ENCODE results near the gene PIK3C2A. TPM values are rescaled to one million over a fixed set of nuclear protein-coding genes. Genes with fewer than 3 reads are reported as not detected.

The PIK3C2A gene
- total RNA-seq, 2 donors from 2014 or later = 25.7 to 37.3 TPM

DNA sequence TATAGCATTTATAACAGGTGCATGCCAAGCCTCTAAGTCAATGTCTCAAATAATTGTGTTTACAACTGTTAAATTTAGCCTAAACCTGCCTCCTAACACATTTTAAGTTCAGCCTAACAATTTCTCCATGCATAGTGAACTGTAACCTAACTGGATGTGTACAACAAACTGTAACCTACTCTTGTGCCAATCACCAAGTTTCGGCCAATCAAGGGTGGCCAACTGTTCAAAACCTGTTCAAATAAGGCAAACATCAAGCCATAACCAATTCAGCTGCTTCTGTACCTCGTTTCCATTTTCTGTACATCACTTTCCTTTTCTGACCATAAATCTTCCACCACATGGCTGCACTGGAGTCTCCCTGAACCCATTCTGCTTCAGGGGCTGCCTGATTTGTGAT is 45.4 kb downstream of the PIK3C2A start:
- no peak for DNase-seq (ENCODE audit: low spot score)
- Mint-ChIP-seq H3K27ac (peak overlapping the region; percentile 62 to 88), H3K4me3 (peak overlapping the region; percentile 63), H3K9me3 (peaks cover 3% of the 10 kb centered on the region), H3K4me1 (ENCODE audit: low read depth in 2 of 2) (peaks cover 46 to 53% of the 10 kb centered on the region in 2 donors), H3K36me3 (no peaks in the 10 kb centered on the region), H3K27me3 (no peaks in the 10 kb centered on the region)
- ATAC-seq = no peak

- DNase-seq (ENCODE audit: low spot score) (no peak), ATAC-seq (no peak)
- peak overlapping the region; percentile 21 for H3K4me3 Mint-ChIP-seq
- H3K4me1 Mint-ChIP-seq (ENCODE audit: low read depth in 2 of 2) = peaks cover 46 to 53% of the 10 kb centered on the region in 2 donors
- no peaks in the 10 kb centered on the region for H3K27me3 Mint-ChIP-seq
- H3K36me3 Mint-ChIP-seq = no peaks in the 10 kb centered on the region
- H3K27ac Mint-ChIP-seq = peak overlapping the region; percentile 62 to 88
- H3K9me3 Mint-ChIP-seq = peaks cover 3% of the 10 kb centered on the region
Observed at GRCh38 chr11:17161515-17161914, 46.3 kb downstream of the PIK3C2A start.

- no peaks in the 10 kb centered on the region for H3K36me3 Mint-ChIP-seq
- no peaks in the 10 kb centered on the region for H3K27me3 Mint-ChIP-seq
- DNase-seq (ENCODE audit: low spot score) (no peak), ATAC-seq (no peak)
- H3K4me1 Mint-ChIP-seq (ENCODE audit: low read depth in 2 of 2) = peaks cover 40 to 47% of the 10 kb centered on the region in 2 donors
- H3K9me3 Mint-ChIP-seq = peaks cover 3% of the 10 kb centered on the region
- no peak overlapping the region for H3K4me3 Mint-ChIP-seq
- peak overlapping the region in 1 of 2 donors; percentile 5 for H3K27ac Mint-ChIP-seq
Observed at GRCh38 chr11:17159441-17159840, 48.3 kb downstream of the PIK3C2A start.

Other genes with a start within 250 kb of the PIK3C2A start
- under 1 TPM; 0.10 to 0.84 TPM for gene PLEKHA7, start 193.6 kb downstream of the PIK3C2A start, total RNA-seq
- 100 to 1,000 TPM; 688 to 721 TPM for gene RPS13, start 130.3 kb downstream of the PIK3C2A start, total RNA-seq
- gene NUCB2, start 68.8 kb upstream of the PIK3C2A start, total RNA-seq = 10 to 100 TPM; 43.6 to 50.4 TPM
- gene NCR3LG1, start 143.8 kb upstream of the PIK3C2A start, total RNA-seq = 1 to 10 TPM in 1 of 2 donors, under 1 TPM in 1; 0.70 to 1.4 TPM
- gene KCNJ11, start 180.7 kb upstream of the PIK3C2A start, total RNA-seq = under 1 TPM in 1 of 2 donors, not detected in 1; 0.75 TPM

All from natural killer cell treated with Interleukin-12 subunit alpha and Interleukin-12 subunit beta and Interleukin-15 and Interleukin-18, amount 100 ng/mL, for 72 hours (primary cell).